Nucleus accumbens (tissue), 56 donors: Measurements from ENCODE around the gene KCNAB2.
"Not testable (repeated sequence)": the region's sequence is repeated elsewhere in the genome, so short reads cannot be mapped to it uniquely, and the experiment has no call there.

Experiments used
- DNase-seq, 56 donors: peaks; one replicate each; lab custom pipeline; 2025; lab: John Stamatoyannopoulos, UW

Gene KCNAB2

DNA sequence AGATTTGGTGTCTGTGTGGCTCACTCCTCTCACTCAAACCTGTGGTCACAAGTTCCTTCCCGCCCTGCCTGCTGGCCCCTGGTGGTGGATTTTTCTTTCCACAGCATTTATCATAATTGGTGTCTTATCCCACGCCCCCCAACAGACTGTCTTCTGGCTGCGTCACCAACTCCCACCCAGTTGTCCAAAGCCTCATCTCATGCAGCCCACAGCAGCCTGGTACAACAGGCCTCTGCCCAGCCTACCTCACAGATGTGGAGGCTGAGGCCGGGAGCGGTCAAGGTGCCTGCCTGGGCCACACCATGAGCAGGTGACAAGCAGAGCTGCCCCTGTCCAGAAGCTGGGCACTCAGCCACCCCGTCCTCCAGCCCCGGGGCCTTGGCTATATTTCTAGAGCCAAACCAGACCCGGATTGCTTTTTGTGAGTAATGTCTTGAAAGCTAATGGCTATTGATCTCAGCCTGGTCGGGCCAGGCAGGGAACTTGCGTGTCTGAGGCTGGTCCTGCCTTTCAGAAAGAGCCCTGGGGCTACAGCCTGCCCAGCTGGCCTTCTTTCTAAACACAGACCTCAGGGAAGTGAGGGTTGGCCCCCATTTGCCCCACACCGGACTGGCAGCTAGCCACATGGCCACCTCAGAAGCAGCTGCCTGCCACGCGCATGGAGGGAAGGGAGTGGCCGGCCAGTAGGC, 2.6 kb downstream of the KCNAB2 start:
- DNase-seq: no peak

DNA sequence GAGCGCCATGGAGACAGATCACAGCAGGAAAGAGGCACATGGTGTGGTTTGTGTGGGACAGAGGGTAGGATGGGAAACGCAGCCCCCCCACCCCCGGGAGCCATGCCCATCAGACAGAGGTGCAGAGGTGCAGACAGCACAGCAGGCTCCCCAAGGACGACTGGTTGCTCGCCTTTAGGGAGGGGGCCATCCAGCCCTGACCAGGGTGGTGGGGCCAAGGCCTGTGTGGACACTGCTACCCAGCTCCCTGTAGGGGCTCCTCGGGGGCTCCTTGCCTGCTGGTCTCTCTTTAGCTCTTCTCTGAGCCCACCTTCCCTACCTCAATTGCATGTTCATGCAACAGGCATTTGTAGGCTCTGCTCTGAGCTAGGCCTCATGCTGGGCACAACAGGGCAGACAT, 3.7 kb downstream of the KCNAB2 start:
- DNase-seq: no peak

DNA sequence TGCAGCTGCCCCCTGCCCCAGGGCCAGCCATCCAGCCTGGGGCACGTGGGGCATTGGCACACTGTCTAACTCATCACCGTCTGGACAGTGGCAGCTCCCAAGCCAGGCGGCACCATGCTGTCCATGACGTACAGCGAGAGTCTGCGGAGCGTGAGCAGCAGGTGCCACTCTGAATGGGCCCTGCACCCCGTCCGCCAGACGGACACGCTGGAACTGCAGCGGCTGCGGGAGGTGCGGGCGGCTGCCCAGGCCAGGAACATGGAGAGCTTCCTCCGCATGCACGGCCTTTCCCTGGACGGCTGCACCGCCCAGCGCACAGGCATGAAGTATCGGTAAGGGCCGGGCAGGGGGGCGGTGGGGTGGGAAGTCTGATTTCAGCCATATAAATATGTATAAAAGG, 5.7 kb downstream of the KCNAB2 start:
- DNase-seq: no peak

DNA sequence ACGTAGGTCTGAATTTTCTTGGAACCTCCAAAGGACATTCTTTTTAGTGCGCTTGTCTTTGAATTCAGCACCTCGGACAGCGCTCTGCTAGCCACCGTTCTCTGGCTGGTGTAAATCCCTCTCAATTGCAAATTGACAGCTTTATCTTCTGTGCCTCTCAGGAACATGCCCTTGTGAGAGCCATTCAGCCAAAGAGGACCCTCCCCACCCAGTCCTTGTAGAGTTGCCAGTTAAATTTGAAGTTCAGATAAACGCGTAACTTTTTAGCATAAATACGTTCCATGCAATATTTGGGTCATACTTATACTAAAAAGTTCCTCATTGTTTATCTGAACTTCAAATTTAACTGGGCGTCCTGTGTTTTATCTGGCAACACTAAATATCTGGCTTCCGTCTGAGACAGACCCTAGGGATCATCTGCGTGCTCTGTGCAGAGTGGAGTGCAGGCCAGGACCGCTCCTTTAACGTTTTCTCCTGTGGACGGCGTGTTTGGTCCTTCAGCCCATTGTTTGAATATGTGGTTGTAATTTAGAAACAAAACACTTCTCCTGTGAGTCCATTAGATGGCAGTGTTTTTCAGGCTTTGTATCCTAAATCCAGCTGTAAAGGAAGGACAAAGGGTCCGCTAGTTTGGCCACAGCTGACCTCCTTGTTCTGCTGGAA, 7.0 kb downstream of the KCNAB2 start:
- peak in 16 of 56 donors; percentile 4 to 61 (median 18) for DNase-seq

DNA sequence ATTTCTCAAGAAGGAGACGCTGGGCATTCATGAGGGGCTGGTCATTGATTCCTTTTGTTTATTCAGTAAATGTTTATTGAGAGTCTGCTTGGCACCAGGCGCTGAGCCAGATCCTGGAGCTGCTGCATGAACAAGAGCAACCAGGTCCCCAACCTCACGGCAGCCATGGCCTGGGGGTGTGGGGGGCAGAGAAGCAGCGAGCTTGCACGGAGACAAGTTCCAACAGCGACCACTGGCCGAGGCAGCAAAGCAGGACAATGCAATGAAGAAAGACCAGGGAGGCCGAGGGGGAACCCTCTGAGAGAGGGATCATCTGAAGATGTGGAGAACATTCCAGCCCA, 7.5 kb downstream of the KCNAB2 start:
- DNase-seq: peak in 4 of 56 donors; percentile 11 to 34 (median 19)

DNA sequence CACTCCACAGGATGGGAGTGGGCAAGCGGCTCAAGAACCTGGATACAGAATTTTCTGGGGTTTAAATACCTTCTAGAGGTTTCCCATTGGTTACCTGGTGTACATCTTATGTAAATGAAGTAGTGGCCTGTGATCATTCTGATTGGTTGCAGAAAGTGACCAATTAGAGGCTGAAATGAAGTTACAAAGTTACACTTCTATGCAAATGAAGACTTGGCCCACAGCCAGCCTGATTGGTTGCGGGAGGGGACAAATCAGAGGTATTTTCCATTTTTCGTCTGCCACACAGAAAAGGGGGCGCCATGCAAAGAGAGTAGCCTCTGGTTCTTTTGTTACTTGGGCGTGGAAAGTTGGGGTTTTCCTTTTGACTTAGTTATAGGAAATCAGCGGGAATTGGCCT, 8.9 kb downstream of the KCNAB2 start:
- DNase-seq: no peak

DNA sequence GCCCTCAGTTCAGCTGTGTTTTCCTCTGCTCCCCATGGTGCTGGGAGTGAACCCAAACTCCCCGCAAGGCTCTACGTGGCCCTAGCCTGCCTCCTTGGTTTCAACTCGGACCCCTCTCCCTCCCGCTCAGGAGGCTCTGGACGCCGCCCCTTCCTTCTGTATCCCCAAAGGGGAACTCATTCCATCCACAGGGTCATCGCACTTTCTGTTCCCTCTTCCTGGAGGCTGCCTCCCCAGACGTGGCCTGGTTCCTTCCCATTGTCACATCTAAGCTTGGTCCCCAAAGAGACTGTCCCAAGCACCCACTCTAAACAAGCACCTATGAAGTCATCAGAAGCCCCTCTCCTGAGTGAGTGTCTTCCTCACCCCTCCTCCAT, 10.9 kb downstream of the KCNAB2 start:
- DNase-seq: peak in 2 of 56 donors; percentile 8 to 20

DNA sequence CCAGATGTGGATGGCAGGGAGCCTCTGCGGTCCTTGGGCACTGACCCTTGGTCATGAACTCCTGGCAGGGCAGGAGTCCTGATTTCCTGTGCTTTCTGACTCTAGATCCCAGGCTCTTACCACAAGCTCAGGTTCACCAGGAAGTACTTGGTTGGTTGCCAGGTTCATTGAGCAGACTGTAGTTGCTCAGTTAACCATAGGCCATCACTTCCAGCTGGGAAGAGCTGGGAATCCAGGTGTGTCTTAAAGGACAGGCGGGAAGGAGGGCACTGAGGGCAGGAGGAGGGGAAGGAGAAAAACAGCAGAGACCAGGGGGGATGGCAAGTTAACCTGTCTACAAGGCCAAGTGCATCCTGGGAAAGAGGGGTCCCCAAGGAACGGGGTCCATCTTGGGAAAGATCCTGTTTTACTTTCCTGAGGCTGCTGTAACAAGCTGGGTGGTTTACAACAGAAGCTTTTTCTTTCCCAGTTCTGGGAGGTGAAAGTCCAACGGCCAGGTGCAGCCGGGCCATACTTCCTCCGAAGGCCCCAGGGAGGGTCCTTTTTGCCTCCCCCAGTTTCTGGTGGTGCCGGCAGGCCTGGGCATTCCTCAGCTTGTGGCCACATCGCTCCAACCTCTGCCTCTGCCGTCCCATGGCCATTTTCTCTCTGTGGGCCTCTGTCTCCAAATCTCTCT, 11.6 kb downstream of the KCNAB2 start:
- no peak for DNase-seq

DNA sequence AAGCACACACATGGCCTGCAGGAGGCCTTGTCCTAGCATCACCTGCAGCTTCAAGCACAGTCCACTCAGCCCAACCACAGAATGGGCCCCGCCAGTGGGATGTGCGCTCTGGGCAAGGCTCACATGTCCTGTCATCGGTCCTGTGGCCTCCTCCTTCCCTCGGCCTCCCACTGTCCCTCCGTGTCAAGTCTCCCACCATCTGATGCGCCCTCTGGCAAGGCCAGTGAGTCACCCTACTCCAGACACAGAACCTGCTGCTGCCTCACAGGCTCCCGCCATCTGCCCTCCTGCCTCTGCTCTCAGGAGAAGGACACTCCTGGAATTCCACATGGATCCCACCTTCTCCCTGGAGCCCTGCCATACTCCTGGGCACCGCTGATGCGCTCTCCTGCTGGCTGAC, 14.2 kb downstream of the KCNAB2 start:
- DNase-seq: no peak

DNA sequence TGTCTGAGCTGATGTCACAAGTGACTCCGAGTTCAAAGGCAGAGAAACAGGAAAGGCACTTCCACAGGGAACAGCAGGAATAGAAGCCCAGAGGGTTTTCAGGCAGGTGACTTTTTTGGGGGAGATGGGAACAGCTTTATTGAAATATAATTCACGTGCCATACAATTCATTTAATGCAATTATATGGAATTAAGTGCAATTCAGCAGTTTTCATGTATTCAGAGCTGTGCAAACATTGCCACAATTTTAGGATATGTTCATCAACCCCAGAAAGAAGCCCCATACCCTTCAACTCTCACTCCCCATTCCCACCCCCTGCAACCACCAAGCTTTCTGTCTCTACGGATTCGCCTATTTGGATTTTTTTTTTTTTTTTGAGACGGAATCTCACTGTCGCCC, 17.0 kb downstream of the KCNAB2 start:
- no peak for DNase-seq

DNA sequence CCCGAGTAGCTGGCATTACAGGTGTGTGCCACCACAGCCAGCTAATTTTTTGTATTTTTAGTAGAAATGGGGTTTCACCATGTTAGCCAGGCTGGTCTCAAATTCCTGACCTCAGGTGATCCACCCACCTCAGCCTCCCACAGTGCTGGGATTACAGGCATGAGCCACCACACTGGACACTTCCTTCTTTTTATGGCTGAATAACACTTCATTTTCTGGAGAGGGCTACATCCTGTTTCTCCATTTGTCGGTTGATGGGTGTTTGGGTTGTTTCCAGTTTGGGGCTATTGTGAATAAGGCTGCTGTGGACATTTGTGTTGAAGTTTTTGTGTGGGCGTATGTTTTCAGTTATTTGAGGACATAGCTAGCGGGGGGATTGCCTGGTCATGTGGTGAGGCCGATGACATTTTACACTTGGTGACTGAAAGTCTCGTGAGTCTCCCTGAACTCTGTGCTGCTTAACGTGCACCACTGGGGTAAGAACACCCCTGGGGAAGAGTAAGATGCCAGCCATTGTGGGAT, 17.9 kb downstream of the KCNAB2 start:
- not testable (repeated sequence) for DNase-seq

DNA sequence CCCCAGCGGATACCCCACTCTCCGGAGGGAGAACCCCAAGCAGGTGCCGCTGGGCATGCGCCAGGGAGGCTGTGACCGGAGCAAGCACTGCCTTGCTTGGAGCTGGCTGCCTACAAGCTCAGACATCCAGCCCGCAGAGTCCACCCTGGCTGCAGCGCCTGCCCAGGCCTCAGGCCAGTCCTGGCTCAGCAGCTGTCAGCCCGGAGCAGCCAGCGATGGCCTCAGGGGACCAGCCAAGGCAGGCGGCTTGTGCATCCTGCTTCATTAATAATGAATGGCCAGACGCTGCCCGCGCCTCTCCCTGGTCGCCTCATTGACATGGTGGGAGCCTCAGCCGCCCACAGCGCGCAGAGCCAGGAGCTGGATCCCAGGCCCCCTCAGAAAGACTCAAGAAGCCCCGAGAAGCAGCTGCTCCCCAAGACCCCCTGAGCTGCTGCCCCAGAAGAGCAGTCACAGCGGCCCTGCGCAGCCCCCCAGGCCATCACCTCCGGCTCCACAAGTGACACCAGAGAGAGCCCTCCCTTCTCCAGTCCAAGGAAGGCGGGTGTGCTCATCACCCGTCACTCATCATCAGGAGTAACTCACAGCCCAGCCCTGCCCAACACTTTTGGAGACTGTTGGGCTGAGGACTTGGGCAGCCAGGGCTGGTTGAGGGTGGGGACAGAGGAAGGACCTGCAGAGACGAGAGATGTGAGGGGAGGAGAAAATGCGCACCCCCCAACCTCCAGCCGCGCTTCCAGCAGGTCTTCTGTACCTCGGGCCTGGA, 19.6 kb downstream of the KCNAB2 start:
- peak in 4 of 56 donors; percentile 14 to 26 (median 20) for DNase-seq

DNA sequence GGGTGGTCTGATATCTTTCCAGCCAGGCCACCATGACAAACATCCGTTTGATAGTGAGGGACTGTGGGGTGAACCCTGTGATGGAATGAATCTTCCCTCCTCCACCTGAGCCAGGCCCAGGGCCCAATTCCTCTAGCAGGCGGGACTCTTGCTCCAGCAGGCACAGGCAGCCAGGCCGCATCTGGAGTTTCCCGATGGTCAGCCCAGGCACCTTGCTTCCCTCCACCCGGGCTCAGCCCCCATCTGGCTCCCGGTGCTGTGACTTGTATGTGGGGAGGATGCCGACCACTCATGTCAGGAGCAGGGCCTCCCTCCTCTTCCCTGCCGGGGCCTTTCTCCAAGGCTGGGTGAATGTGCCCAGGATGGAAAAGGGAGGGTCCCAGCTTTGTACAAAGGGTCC, 21.0 kb downstream of the KCNAB2 start:
- no peak for DNase-seq

DNA sequence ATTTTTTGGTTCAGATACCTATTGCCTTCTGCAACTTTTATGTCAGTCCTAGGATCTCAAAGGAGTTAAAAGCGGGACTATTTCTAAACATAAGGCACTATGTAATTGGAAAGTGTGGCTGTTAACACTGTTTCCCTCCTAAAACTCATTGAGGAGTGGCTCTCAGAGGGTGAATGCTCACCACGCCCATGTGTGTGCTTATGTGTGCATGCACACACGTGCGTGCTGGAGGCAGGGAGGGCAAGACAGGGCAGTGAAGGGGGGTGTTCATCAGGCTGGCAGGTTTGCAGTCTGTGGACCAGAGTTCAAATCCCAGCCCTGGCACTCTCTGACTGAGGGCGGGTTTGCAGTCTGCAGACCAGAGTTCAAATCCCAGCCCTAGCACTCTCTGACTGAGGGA, 22.4 kb downstream of the KCNAB2 start:
- no peak for DNase-seq

DNA sequence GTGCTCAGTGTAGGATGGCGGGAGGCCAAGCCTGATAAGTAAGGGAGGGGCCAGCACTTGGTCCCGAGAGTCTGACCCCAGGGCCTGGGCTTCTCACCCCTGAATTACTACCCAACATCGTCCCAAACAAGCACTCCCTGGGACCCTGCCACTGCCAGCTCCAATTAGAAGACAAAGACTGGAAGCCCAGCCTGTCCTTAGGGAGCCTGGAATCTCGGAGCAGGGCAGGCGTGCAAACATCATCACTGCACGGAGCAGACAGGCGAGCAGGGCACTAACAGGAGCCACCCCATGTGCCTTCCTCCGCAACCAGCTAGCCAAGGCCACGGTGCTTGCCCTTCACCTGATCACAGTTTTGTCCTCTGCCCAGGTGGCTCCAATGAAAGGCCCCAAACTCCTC, 23.2 kb downstream of the KCNAB2 start:
- no peak for DNase-seq

DNA sequence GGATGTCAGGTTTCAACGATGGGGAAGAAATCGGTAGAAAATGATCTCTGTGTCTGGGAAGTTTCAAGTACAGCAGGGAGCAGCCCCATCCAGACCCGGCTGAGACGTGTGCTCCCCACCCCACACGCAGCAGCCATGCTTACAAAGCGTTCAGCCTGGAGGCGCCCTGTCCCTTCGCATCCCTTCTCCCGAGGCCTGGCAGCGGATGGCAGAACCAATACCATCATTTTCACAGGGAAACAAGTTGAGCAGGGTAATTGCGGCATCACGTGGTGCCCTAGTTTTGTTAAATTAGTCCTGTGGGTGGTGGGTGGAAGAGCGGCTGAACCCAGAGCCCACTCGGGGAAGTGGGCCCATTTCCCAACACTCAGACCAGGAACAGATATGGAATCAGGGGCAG, 23.9 kb downstream of the KCNAB2 start:
- DNase-seq: peak in 2 of 56 donors; percentile 13 to 18

DNA sequence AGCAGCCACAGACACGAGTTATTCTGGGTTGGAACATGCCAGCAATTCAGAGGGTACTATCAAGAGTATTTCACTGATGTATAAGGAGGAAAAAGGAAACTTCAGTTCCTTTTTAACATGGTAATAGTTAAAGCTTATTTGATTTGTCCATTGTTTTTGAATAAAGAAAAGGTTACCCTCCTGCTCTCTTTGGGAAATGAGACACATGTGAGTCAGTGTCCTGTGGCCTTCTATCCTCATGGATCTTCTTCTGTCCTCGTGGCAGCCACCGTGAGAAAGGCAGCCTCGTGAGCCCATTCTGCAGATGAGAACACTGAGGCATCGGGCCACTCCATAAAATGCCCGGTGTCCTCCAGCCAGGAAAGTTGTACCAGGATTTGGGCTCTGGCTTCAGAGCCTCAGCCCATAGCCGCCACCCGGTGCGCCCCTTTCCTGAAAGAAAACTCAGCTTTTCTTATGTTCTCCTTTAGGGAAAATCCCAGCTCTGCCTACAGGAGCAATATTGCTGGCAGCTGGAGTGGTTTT, 24.8 kb downstream of the KCNAB2 start:
- DNase-seq: no peak

DNA sequence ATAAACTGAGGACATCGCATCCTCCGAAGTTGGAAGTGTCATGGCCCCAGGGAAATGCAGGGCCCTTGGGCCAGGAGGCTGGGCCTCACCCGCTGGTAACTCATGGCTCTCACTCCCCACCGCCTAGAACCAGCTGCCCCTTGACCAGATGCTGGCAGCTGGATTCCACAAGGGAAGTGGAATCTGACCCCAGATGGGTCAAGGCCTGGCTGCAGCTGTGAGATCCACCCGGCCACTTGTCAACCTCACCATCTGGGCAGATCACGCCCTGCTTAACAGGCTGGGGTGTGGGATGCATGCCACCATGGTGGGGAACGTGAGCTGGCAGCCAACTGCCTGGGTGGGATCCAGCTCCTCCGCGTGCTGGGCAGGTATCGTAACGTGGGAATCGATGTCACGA, 25.5 kb downstream of the KCNAB2 start:
- DNase-seq: no peak

DNA sequence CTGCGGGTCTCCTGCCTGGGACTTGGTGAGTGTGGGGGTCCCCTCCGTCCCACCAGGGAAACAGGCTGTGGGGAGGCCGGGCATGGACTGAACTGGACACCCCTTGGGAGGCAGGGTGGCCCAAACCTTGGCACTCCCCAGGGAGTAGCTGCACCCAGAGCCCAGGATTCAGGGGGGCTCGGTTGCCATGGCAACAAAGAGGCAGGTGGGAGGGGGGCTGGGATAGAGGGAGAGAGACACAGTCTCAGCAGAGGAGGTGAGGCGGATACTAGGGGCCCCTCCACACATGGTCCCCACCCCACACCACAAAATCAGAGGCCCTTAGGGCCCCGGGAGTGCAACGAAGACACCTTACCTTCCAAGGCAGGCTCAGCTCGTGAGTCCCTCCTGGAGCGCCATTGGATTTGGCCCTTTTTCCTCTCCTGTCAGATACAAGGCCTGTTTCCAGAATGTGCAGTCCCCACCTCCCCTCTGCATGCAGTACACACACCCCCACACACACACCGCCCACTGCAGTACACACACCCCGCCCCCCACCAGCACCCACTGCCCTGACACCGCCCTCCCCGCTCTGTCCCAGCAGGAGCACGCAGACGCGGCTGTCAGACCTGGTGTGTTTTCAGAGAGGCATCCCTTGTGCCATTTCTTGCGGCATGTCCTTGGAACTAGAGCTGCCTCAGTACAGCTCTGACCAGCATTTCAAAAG, 27.2 kb downstream of the KCNAB2 start:
- DNase-seq: no peak

DNA sequence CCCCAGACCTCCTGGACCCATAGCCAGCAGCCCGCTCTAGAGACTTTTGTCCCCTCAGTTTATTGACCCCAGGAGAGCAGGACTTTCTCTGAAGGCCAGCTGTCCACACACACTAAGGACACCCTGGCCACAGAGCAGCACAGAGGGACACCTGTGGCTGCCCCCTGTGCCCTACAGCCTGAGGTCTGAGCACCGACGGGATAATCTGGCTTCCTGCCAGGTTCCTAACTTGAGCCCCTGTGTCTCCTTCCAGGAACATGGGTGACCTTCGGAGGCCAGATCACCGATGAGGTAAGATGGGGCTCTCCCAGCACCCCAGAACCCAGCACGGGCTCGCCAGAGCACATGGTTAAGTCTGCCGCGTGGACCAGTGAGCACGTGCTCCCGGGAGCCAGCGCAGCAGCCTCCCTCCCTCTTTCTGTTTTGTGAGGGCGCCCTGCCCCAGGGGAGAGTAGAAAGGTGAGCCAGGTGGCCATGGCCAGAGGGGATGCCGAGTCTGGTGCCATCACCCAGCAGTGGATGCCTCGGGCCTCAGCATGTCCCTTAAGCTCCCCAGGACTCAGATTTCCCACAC, 27.9 kb downstream of the KCNAB2 start:
- DNase-seq: no peak
